ENCODE results near the gene REX1BD. TPM values are rescaled to one million over a fixed set of nuclear protein-coding genes. Genes with fewer than 3 reads are reported as not detected.

Gene REX1BD
- total RNA-seq, 4 donors from 2014 or later, result 57.4 to 137 (median 101) TPM

DNA sequence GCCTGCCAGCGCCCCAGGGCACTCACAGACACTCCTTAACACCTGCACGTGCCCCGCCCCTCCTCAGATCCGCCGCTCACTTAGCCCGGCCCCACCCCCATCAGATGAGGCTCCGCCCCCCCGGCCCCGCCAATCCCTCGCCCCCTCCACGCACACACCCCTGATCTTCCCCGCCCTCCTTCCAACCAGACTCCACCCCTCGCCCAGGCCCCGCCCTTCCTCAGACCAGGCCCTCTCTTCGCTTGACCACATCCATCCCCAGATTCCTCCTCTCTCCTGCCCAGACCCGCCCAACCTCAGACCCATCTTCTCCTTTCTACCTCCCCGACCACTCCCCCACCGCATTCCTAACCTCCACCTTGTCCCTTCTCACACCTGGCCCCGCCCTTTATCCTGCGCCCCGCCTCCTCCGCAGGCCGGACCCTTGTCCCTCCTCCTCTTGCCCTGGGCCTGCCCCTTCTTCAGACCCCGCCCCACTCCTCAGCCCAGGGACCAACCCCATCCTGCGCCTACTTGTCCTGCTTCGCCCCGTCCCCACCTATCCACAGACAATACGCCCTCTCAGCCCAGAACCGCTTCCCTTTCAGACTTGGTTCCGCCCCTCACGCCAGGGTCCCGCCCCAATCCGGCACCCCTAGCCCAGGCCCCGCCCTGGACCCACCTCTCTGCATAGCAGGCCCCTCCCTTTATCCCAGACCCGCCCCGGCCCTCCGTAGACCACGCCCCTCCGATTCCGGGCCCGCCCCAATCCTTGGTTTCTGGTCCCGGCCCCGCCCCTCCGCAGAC is 47.8 kb downstream of the REX1BD start:
- H3K27me3 ChIP-seq, result no peaks in the 10 kb centered on the region
- intact Hi-C loops (cut with DNase I), result no loop called here
- peak overlapping the region; percentile 70 to 96 (median 92) for H3K27ac ChIP-seq
- peaks cover 8 to 31% of the 10 kb centered on the region in 2 donors for H3K4me1 ChIP-seq
- TF ChIP-seq CTCF (IDR thresholded peaks at IDR 0.05) (no peak), POLR2A (IDR thresholded peaks at IDR 0.05) (no peak)
- H3K4me3 ChIP-seq (replicated peaks in 1 of 3), result peak overlapping the region in 2 of 3 donors; percentile 23 to 86
- no peaks in the 10 kb centered on the region for H3K36me3 ChIP-seq
- H3K9me3 ChIP-seq, result no peaks in the 10 kb centered on the region
- DNase-seq, result peak; percentile 96 to 98
- WGBS, 2 donors, result 4% methylated on average over 37 of the region's 44 CpGs

DNA sequence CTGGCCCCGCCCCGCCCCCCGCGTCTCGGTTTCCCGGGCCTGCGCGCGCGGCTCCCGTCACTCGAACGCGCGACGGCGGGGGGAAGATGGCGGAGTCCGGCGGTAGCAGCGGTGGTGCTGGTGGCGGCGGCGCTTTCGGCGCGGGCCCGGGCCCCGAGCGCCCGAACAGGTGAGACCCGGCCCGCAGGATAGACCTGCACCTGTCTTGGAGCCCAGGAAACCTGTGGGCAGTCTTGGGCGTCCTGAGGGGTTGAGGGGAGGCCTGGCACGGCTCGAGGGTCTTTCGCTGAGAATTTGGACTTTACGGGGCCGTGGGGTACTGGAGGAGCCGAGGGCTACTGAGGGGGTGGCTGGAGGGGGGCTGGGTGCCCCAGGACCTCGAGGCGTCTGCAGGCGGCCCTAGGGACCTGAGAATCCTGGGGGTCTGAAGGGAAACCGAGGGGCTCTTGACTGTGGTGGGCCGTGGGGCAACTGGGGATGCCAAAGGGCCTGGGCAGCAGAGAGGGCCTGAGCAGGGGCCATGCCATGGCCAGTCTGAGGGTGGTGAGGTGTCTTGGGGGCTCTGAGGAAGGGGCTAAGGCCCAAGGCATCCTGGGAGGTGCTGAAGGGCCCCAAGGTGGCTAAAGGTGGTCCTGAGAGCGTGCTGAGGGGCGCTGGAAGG is 48.5 kb downstream of the REX1BD start, which contains the start of gene KLHL26:
Gene KLHL26 (plus strand): TSS at position 60 of the 661 bp plus-strand sequence. CDS start 27 bp downstream, at position 87.
- TF ChIP-seq CTCF (IDR thresholded peaks at IDR 0.05) (no peak), POLR2A (IDR thresholded peaks at IDR 0.05) (peak in 1 of 2 donors; percentile 73)
- Histone ChIP-seq H3K36me3 (no peaks in the 10 kb centered on the region), H3K4me1 (peaks cover 8 to 31% of the 10 kb centered on the region in 2 donors), H3K27ac (peak within 1 kb of the TSS; percentile 92 to 98 (median 96)), H3K4me3 (replicated peaks in 1 of 3) (peak within 1 kb of the TSS; percentile 56 to 97 (median 86)), H3K9me3 (no peaks in the 10 kb centered on the region), H3K27me3 (no peaks in the 10 kb centered on the region)
- 4 to 9% methylated on average over 7 to 17 of the region's 47 CpGs for WGBS, 2 donors
- no peak for DNase-seq
- intact Hi-C loops (cut with DNase I), result no loop called here

GRCh38 chr19:18637673-18638630 is 49.4 kb downstream of the REX1BD start:
- Histone ChIP-seq H3K27ac (peak overlapping the region; percentile 92 to 98 (median 96)), H3K27me3 (no peaks in the 10 kb centered on the region), H3K4me1 (peaks cover 8 to 31% of the 10 kb centered on the region in 2 donors), H3K9me3 (no peaks in the 10 kb centered on the region), H3K4me3 (replicated peaks in 1 of 3) (peak overlapping the region in 2 of 3 donors; percentile 86 to 97), H3K36me3 (no peaks in the 10 kb centered on the region)
- intact Hi-C loops (cut with DNase I), result no loop called here
- peak; percentile 67 to 71 for DNase-seq
- TF ChIP-seq CTCF (IDR thresholded peaks at IDR 0.05), result no peak
- TF ChIP-seq POLR2A (IDR thresholded peaks at IDR 0.05), result no peak
- WGBS, 2 donors, result 35 to 50% methylated on average over 3 of the region's 3 CpGs

DNA sequence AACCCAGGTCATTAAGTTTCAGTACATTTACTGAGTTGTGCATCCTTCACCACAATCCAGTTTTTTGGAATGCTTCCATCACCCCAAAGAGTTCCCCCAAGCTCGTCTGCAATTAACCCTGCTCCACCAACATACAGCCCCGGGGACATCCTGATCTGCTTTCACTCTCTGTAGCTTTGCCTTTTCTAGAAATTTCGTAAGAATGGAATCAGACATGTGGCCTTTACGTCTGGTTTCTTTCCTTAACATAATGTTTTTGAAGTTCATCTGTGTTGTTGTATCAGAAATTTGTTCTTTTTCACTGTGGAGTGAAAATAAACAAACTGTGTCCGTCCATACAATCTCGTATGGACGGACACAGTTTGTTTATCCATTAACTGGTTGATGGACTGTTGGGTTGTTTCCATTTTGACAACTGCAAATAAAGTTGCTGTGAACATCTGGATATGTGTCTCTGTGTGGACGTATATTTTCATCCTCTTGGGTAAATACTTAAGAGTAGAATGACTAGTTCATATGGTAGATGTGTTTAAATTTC is 51.2 kb downstream of the REX1BD start:
- Histone ChIP-seq H3K36me3 (no peaks in the 10 kb centered on the region), H3K9me3 (no peaks in the 10 kb centered on the region), H3K4me1 (peaks cover 8 to 38% of the 10 kb centered on the region in 2 donors), H3K27ac (no peak overlapping the region), H3K27me3 (no peaks in the 10 kb centered on the region), H3K4me3 (replicated peaks in 1 of 3) (no peak overlapping the region)
- DNase-seq, result no peak
- intact Hi-C loops (cut with DNase I), result no loop called here
- TF ChIP-seq CTCF (IDR thresholded peaks at IDR 0.05), result no peak
- TF ChIP-seq POLR2A (IDR thresholded peaks at IDR 0.05), result no peak
- 83 to 84% methylated on average over 8 of the region's 8 CpGs for WGBS, 2 donors

Small RNA genes within 50 kb of the gene (small RNA-seq; reads per million reads assigned to genes)
- not detected for gene RN7SL155P

Other genes with a start within 250 kb of the REX1BD start
- gene PGPEP1, start 248.2 kb upstream of the REX1BD start, total RNA-seq, result 10 to 100 TPM; 23.5 to 44.0 (median 27.9) TPM
- 1 to 10 TPM in 3 of 4 donors, not detected in 1; 3.7 to 9.9 (median 5.1) TPM for gene GDF15, start 202.6 kb upstream of the REX1BD start, total RNA-seq
- gene LRRC25, start 191.2 kb upstream of the REX1BD start, total RNA-seq, result 1 to 10 TPM; 1.1 to 7.1 (median 2.2) TPM
- gene SSBP4, start 169.4 kb upstream of the REX1BD start, total RNA-seq, result 10 to 100 TPM; 40.5 to 75.6 (median 56.1) TPM
- gene ISYNA1, start 150.7 kb upstream of the REX1BD start, total RNA-seq, result 10 to 100 TPM; 12.7 to 24.2 (median 22.9) TPM
- gene ELL, start 66.7 kb upstream of the REX1BD start, total RNA-seq, result 10 to 100 TPM; 10.8 to 31.0 (median 11.5) TPM
- 100 to 1,000 TPM; 238 to 394 (median 314) TPM for gene FKBP8, start 45.2 kb upstream of the REX1BD start, total RNA-seq
- 100 to 1,000 TPM in 2 of 4 donors, 10 to 100 TPM in 2; 98.1 to 117 (median 103) TPM for gene KXD1, start 30.9 kb upstream of the REX1BD start, total RNA-seq
- gene UBA52, start 16.9 kb upstream of the REX1BD start, total RNA-seq, result 100 to 1,000 TPM; 395 to 726 (median 521) TPM
- 100 to 1,000 TPM in 2 of 4 donors, 10 to 100 TPM in 2; 87.2 to 140 (median 101) TPM for gene CRLF1, start 18.0 kb downstream of the REX1BD start, total RNA-seq
- gene TMEM59L, start 24.1 kb downstream of the REX1BD start, total RNA-seq, result 1 to 10 TPM; 1.3 to 3.1 (median 2.3) TPM
- 10 to 100 TPM; 13.4 to 20.2 (median 15.9) TPM for gene KLHL26, start 48.2 kb downstream of the REX1BD start, total RNA-seq
- 10 to 100 TPM; 12.3 to 15.9 (median 13.1) TPM for gene CRTC1, start 94.9 kb downstream of the REX1BD start, total RNA-seq
- gene COMP, start 202.5 kb downstream of the REX1BD start, total RNA-seq, result 10 to 100 TPM in 1 of 4 donors, 1 to 10 TPM in 1, under 1 TPM in 2; 0.33 to 33.3 (median 1.9) TPM
- gene UPF1, start 243.2 kb downstream of the REX1BD start, total RNA-seq, result 100 to 1,000 TPM in 1 of 4 donors, 10 to 100 TPM in 3; 56.7 to 122 (median 79.6) TPM